Adrenal gland (tissue), 12 donors: ENCODE results near the gene CAT. TPM values are rescaled to one million over a fixed set of nuclear protein-coding genes. Genes with fewer than 3 reads are reported as not detected.

Source experiments
- DNase-seq, 7 donors: peaks; one replicate each; pipeline ENCODE4 v3.0.0-alpha.2; 2019 to 2020
- H3K27ac ChIP-seq, 5 donors: fragments of 200-600 bp; sonication (generic) in 4 of 5; 1 replicate in 3 of 5; 2 replicates in 2 of 5; pipeline versions ENCODE4 v1.5.1 to v1.8.0; 2016 to 2020; ENCODE audit warnings: mild to moderate bottlenecking in 1 of 5
- H3K27me3 ChIP-seq: fragments of 200-600 bp; 2 replicates; pipeline ENCODE4 v1.8.0; 2021
- H3K36me3 ChIP-seq, 2 donors: fragments of 200-600 bp; replicated peaks in 1 of 2; 1 replicate in 1 of 2; 2 replicates in 1 of 2; pipeline versions ENCODE4 v1.5.1 to v1.8.0; 2018 to 2022
- H3K4me1 ChIP-seq, 2 donors: fragments of 200-600 bp; replicated peaks in 1 of 2; 1 replicate in 1 of 2; 2 replicates in 1 of 2; pipeline versions ENCODE4 v1.5.1 to v1.8.0; 2018 to 2021
- H3K4me3 ChIP-seq, 4 donors: fragments of 200-600 bp; sonication (generic) in 3 of 4; one replicate each; pipeline ENCODE4 v1.5.1; 2016 to 2018
- H3K9me3 ChIP-seq, 3 donors: fragments of 200-600 bp; sonication (generic) in 1 of 3; replicated peaks in 1 of 3; 1 replicate in 2 of 3; 2 replicates in 1 of 3; pipeline versions ENCODE4 v1.5.1 to v1.8.0; 2016 to 2021
- CTCF ChIP-seq, 6 experiments: fragments of 450-650 bp in 4 of 6; fragments of 200-600 bp in 2 of 6; sonication (generic) in 1 of 6; IDR thresholded peaks; 1 replicate in 5 of 6; 2 replicates in 1 of 6; pipeline versions ENCODE4 v1.5.1 to v1.8.0; 2016 to 2021; ENCODE audit warnings: antibody characterized with exemption in 6 of 6, mild to moderate bottlenecking in 2 of 6, moderate library complexity in 1 of 6
- POLR2A ChIP-seq, 2 donors: fragments of 450-650 bp; IDR thresholded peaks; one replicate each; pipeline ENCODE4 v1.6.1; 2017; ENCODE audit warnings: antibody characterized with exemption in 2 of 2, mild to moderate bottlenecking in 2 of 2, moderate library complexity in 1 of 2
- WGBS, 4 donors: extraction: QIAGEN DNeasy Blood & Tissue Kit in 2 of 4; methylation state at CpG; one replicate each; pipeline versions ENCODE4 v1.1.5 to v1.1.7; 2013 to 2017; 5-methylcytosine and 5-hydroxymethylcytosine counted together
- intact Hi-C, 2 donors: fragments of 100-400 bp; cut with DNase I; formaldehyde crosslinking; loops; one replicate each; pipeline versions ENCODE4 v1.14.1 to v1.15.0; 2022 to 2023
- polyA plus RNA-seq, 3 donors: library from polyadenylated mRNA; stranded (reverse); fragments of 200-250 nt in 2 of 3; fragments of 350-450 nt in 1 of 3; fragmentation: Illumina TruSeq in 1 of 3; extraction: RNeasy Lipid Tissue Mini Kit (QIAGEN cat#74804) in 1 of 3; gene quantifications; one replicate each; pipeline ENCODE4 v1.2.3, GENCODE V29; 2013 to 2014
- total RNA-seq, 9 donors: library from RNA; depleted of rRNA in 4 of 9; stranded (reverse); fragments of >200 nt in 4 of 9; fragments of 120-200 nt in 1 of 9; fragmentation: NEBNext Ultra II Directional in 1 of 9; extraction: Animal tissue kit (Norgen Biotek cat#: 25700) in 1 of 9; gene quantifications; one replicate each; pipeline versions ENCODE4 v1.1.0 to v1.2.4, GENCODE V29; 2013 to 2023
- donor health status: healthy with polysubstance abuse.
- donor health status: Bipolar disorder and iron deficiency.
- donor health status: DM: yes; HTN: yes; CAD: no.
- donor health status: DM: no; HTN: no; CAD: no.
- donor health status: DM: no; HTN: no; CAD: no.
- donor health status: DM: yes; HTN: yes; CAD: no.

CAT gene
- total and polyA plus RNA-seq, 12 donors, result 45.8 to 302 (median 209) TPM

GRCh38 chr11:34475656-34476055 is 36.9 kb downstream of the CAT start:
- no peak overlapping the region for H3K4me3 ChIP-seq
- H3K4me1 ChIP-seq, result no peaks in the 10 kb centered on the region
- H3K9me3 ChIP-seq, result no peaks in the 10 kb centered on the region
- no peak overlapping the region for H3K27ac ChIP-seq
- no peak for DNase-seq
- no peaks in the 10 kb centered on the region for H3K27me3 ChIP-seq
- intact Hi-C loops, result no loop called here
- TF ChIP-seq CTCF (IDR thresholded peaks at IDR 0.05), result no peak
- TF ChIP-seq POLR2A (IDR thresholded peaks at IDR 0.05), result no peak
- peaks cover 0 to 17% of the 10 kb centered on the region in 2 donors for H3K36me3 ChIP-seq
- WGBS, 4 donors, result 39 to 49% (median 45%) methylated on average over 3 of the region's 3 CpGs

GRCh38 chr11:34476849-34477248 is 38.1 kb downstream of the CAT start:
- Histone ChIP-seq H3K27ac (no peak overlapping the region), H3K4me3 (no peak overlapping the region), H3K27me3 (no peaks in the 10 kb centered on the region), H3K4me1 (no peaks in the 10 kb centered on the region), H3K36me3 (peaks cover 0 to 6% of the 10 kb centered on the region in 2 donors), H3K9me3 (no peaks in the 10 kb centered on the region)
- TF ChIP-seq CTCF (IDR thresholded peaks at IDR 0.05) (no peak), POLR2A (IDR thresholded peaks at IDR 0.05) (no peak)
- intact Hi-C loops, result no loop called here
- WGBS, 4 donors, result 84 to 90% (median 86%) methylated on average over 4 of the region's 4 CpGs
- no peak for DNase-seq

GRCh38 chr11:34478845-34479663 is 40.3 kb downstream of the CAT start:
- DNase-seq, result no peak
- intact Hi-C loops, result no loop called here
- Histone ChIP-seq H3K36me3 (no peaks in the 10 kb centered on the region), H3K27me3 (no peaks in the 10 kb centered on the region), H3K27ac (no peak overlapping the region), H3K4me3 (no peak overlapping the region), H3K9me3 (no peaks in the 10 kb centered on the region), H3K4me1 (no peaks in the 10 kb centered on the region)
- TF ChIP-seq POLR2A (IDR thresholded peaks at IDR 0.05), result no peak
- no peak for TF ChIP-seq CTCF (IDR thresholded peaks at IDR 0.05)
- WGBS, 4 donors, result 69 to 73% (median 70%) methylated on average over 8 of the region's 8 CpGs

GRCh38 chr11:34480314-34480713 is 41.6 kb downstream of the CAT start:
- TF ChIP-seq CTCF (IDR thresholded peaks at IDR 0.05), result no peak
- TF ChIP-seq POLR2A (IDR thresholded peaks at IDR 0.05), result no peak
- DNase-seq, result no peak
- intact Hi-C loops, result no loop called here
- 28 to 33% (median 30%) methylated on average over 3 of the region's 3 CpGs for WGBS, 4 donors
- Histone ChIP-seq H3K9me3 (no peaks in the 10 kb centered on the region), H3K4me3 (no peak overlapping the region), H3K4me1 (no peaks in the 10 kb centered on the region), H3K36me3 (no peaks in the 10 kb centered on the region), H3K27ac (no peak overlapping the region), H3K27me3 (no peaks in the 10 kb centered on the region)
